Ammon's horn (tissue), 1 donor: ENCODE results near the gene COL11A2.

Experiments used
- DNase-seq: peaks from one replicate; pipeline ENCODE4 v3.0.0-alpha.2; 2016; ENCODE audit warnings: low spot score

COL11A2 gene

DNA sequence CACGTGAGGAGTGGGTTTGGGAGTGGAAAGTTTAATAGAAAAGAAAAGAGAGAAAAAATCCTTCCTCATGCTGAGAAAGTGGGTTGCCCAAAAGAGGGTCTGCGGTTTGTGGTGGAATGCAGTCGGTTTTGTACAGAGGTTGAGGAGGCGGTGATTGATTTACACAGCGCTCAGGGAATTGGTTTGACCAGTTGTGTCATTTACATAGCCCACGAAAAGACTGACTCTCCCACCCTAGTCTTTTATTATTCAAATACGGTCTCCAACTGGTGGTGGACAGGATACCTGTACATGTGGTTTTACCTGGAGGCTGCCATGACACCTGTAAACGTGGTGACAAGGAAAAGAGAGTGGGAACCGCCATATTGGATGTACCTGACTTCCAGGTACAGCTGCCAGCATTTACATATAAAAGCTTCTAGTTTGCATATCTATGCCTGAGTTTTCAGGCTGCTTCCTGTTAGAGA lies 74.4 kb downstream of the COL11A2 start:
- DNase-seq, result no peak

DNA sequence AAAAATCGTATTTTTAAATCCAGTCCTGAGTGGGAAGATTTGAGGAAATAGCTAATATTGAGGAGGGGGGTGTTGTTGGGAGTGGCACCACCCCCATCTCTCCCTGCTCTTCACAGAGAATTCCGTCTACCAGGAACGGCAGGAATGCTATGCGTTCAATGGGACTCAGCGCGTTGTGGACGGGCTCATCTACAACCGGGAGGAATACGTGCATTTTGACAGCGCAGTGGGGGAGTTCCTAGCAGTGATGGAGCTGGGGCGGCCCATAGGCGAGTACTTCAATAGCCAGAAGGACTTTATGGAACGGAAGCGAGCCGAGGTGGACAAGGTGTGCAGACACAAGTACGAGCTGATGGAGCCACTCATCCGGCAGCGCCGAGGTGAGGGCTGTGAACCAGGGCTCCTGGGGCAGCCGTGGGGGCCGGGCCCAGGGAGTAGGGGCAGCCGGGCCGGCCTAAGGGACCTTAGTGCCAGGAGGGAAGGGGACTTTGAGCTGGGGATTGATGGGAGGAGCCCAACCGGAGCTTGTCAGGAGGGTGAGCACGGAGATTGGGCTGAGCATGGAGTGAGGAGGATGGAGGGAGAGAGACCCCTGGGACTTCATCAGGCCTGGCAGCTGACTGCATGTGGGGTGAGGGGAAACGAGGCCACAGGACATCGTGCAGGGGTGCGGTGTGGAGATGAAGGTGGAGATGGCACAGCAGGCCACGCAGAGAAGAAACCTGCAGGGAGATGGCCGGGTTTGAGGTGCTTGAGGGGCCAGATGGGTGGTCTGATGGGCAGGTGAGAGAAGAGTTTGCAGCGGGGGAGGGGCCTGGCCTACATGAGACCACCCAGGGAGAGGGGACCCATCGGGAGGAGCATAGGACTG lies 75.2 kb downstream of the COL11A2 start:
- DNase-seq, result peak; percentile 38

DNA sequence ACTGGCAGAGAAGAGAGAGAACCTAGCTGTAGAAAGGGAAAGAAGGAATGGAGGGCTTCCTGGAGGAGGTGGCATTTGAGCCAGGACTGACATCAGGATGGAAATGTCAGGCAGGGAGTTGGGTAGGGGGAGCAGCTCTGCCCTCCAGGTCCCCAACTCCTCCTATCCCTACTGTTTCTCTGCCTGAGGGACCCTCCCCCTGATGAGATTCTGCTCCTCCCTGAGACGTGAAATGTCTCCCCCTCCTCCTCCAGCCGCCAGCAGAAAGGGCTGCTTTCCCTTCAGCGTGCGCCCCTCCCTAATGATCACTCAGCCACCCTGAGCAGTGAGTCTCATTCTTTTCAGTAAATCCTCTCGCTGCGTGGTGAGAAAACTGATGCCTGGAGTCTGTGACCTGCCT lies 75.8 kb downstream of the COL11A2 start:
- no peak for DNase-seq

GRCh38 chr6:33114406-33114805 lies 77.9 kb downstream of the COL11A2 start:
- DNase-seq, result no peak

DNA sequence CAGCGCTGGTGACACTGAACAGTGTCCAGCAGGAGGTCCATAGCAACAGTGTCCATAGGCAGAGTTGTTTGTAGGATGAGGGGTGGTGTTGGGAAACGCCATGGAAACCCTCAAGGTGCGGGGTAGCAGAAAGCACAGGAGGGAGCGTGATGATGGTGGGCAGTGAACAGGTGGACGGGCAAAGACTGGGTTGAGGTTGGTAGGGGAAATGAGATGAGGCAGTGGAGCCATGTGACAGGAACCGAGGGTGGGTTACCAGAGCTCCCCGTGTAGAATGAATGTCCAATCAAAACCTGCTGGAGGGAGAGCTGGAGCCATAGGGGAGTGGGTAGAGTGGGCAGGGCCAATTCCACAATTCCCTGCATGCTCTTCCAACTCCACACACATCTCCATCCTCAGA lies 78.5 kb downstream of the COL11A2 start:
- DNase-seq, result no peak
